Measurements from ENCODE around the gene CGB5. TPM values are rescaled to one million over a fixed set of nuclear protein-coding genes. Genes with fewer than 3 reads are reported as not detected.
A peak's percentile ranks its signal among the peaks of the same experiment; 100 is the strongest.
"Not testable (repeated sequence)": the region's sequence is repeated elsewhere in the genome, so short reads cannot be mapped to it uniquely, and the experiment has no call there.

The CGB5 gene
- total and polyA plus RNA-seq, 2 donors (not counting 1 experiment from before 2014, with no cell fraction given), result not detected

GRCh38 chr19:49073514-49074378 lies 30.1 kb downstream of the CGB5 start:
- ATAC-seq (ENCODE audit: low read depth) (no peak), DNase-seq (no peak)
- peaks cover 53% of the 10 kb centered on the region for H3K27me3 Mint-ChIP-seq
- peaks cover 0 to 57% (median 23%) of the 10 kb centered on the region in 4 experiments for H3K27me3 ChIP-seq (replicated peaks in 1 of 4; ENCODE audit: control extremely low read depth in 1 of 4, control insufficient read depth in 3 of 4, insufficient read depth in 4 of 4, low read length in 3 of 4)
- peaks cover 1% of the 10 kb centered on the region for H3K9me3 Mint-ChIP-seq (ENCODE audit: insufficient read depth)
- no peaks in the 10 kb centered on the region for H3K79me2 ChIP-seq (ENCODE audit: control insufficient read depth, insufficient read depth, low read length)
- no peak overlapping the region for H3K4me3 ChIP-seq (ENCODE audit: control extremely low read depth in 1 of 5, extremely low read depth in 1 of 5, insufficient read depth in 1 of 5, low read depth in 2 of 5, low read length in 4 of 5)
- peaks cover 11% of the 10 kb centered on the region for H3K4me1 Mint-ChIP-seq
- no peaks in the 10 kb centered on the region for H3K36me3 ChIP-seq (replicated peaks in 1 of 2; ENCODE audit: control extremely low read depth in 1 of 2, control insufficient read depth in 1 of 2, extremely low read depth in 1 of 2, insufficient read depth in 2 of 2, low read length in 1 of 2)
- no peak overlapping the region for H3K27ac Mint-ChIP-seq
- H3K4me3 Mint-ChIP-seq, result peak overlapping the region; percentile 47
- POLR2A ChIA-PET, result interaction anchor here (0.7 kb wide), 1 partner anchor 9 kb away, joined by 6 read pairs; no protein-coding TSS in a partner anchor
- CTCF ChIA-PET, result interaction anchor here (0.7 to 2.3 kb wide), 7 partner anchors 54 to 762 kb away, joined by 3 to 11 read pairs (median 4); partner anchors contain the start of genes GYS1 and RUVBL2
- 77% methylated on average over 18 of the region's 23 CpGs for WGBS (ENCODE audit: insufficient coverage)
- peaks cover 7 to 16% of the 10 kb centered on the region in 2 donors for H3K4me1 ChIP-seq (ENCODE audit: control insufficient read depth in 2 of 2, insufficient read depth in 2 of 2, low read length in 2 of 2)
- no peak overlapping the region for H2AFZ ChIP-seq (ENCODE audit: insufficient read depth, low read depth, low read length, poor library complexity, severe bottlenecking)
- no peak overlapping the region for H3K4me2 ChIP-seq (replicated peaks; ENCODE audit: low read depth, low read length, poor library complexity, severe bottlenecking)
- peaks cover 0 to 20% (median 0%) of the 10 kb centered on the region in 3 donors for H3K9me3 ChIP-seq (ENCODE audit: control extremely low read depth in 1 of 3, control insufficient read depth in 2 of 3, insufficient read depth in 1 of 3, low read length in 2 of 3)
- intact Hi-C loops (cut with micrococcal nuclease), result loop anchor here (2.0 kb wide), 1 partner anchor 125 kb away; no protein-coding TSS in a partner anchor
- no peaks in the 10 kb centered on the region for H4K20me1 ChIP-seq (ENCODE audit: control insufficient read depth, insufficient read depth, low read length, poor library complexity, severe bottlenecking)
- H3K9ac ChIP-seq (ENCODE audit: low read length), result no peak overlapping the region
- no peak overlapping the region for H3K27ac ChIP-seq (ENCODE audit: low read length in 2 of 2)
- TF ChIP-seq CTCF (IDR thresholded peaks at IDR 0.05) (no peak), EZH2 (IDR thresholded peaks at IDR 0.05; ENCODE audit: borderline replicate concordance, insufficient read depth, low read depth, low read length, poor library complexity, severe bottlenecking) (no peak)

- intact Hi-C loops (cut with micrococcal nuclease), result loop anchor here (2.0 kb wide), 1 partner anchor 124 kb away; no protein-coding TSS in a partner anchor
- POLR2A ChIA-PET, result not testable (repeated sequence)
- 6% methylated on average over 5 of the region's 9 CpGs for WGBS (ENCODE audit: insufficient coverage)
These were observed 31.2 kb downstream of the CGB5 start for GRCh38 chr19:49074869-49075268.

More at GRCh38 chr19:49074869-49075268, 31.2 kb downstream of the CGB5 start:
- H3K4me2 ChIP-seq (replicated peaks; ENCODE audit: low read depth, low read length, poor library complexity, severe bottlenecking); ATAC-seq (ENCODE audit: low read depth); H3K79me2 ChIP-seq (ENCODE audit: control insufficient read depth, insufficient read depth, low read length); H3K4me3 Mint-ChIP-seq; H3K4me3 ChIP-seq (ENCODE audit: control extremely low read depth in 1 of 5, extremely low read depth in 1 of 5, insufficient read depth in 1 of 5, low read depth in 2 of 5, low read length in 4 of 5); H4K20me1 ChIP-seq (ENCODE audit: control insufficient read depth, insufficient read depth, low read length, poor library complexity, severe bottlenecking); H3K27ac Mint-ChIP-seq; H3K9ac ChIP-seq (ENCODE audit: low read length); H3K9me3 Mint-ChIP-seq (ENCODE audit: insufficient read depth); H2AFZ ChIP-seq (ENCODE audit: insufficient read depth, low read depth, low read length, poor library complexity, severe bottlenecking); H3K36me3 ChIP-seq (replicated peaks in 1 of 2; ENCODE audit: control extremely low read depth in 1 of 2, control insufficient read depth in 1 of 2, extremely low read depth in 1 of 2, insufficient read depth in 2 of 2, low read length in 1 of 2); H3K27ac ChIP-seq (ENCODE audit: low read length in 2 of 2): not testable (repeated sequence)
- Histone ChIP-seq H3K4me1 (ENCODE audit: control insufficient read depth in 2 of 2, insufficient read depth in 2 of 2, low read length in 2 of 2) (peaks cover 7 to 16% of the 10 kb centered on the region in 2 donors), H3K9me3 (ENCODE audit: control extremely low read depth in 1 of 3, control insufficient read depth in 2 of 3, insufficient read depth in 1 of 3, low read length in 2 of 3) (peaks cover 0 to 17% (median 0%) of the 10 kb centered on the region in 3 donors), H3K27me3 (replicated peaks in 1 of 4; ENCODE audit: control extremely low read depth in 1 of 4, control insufficient read depth in 3 of 4, insufficient read depth in 4 of 4, low read length in 3 of 4) (peaks cover 0 to 49% (median 18%) of the 10 kb centered on the region in 4 experiments)
- CTCF ChIA-PET, result interaction anchor here (1.0 to 2.3 kb wide), 6 partner anchors 55 to 761 kb away, joined by 3 to 11 read pairs (median 5); no protein-coding TSS in a partner anchor
- peak; percentile 47 for DNase-seq
- Mint-ChIP-seq H3K27me3 (peaks cover 41% of the 10 kb centered on the region), H3K4me1 (peaks cover 11% of the 10 kb centered on the region)
- peak; percentile 47 for TF ChIP-seq CTCF (IDR thresholded peaks at IDR 0.05)
